Liver (tissue), 9 donors: ENCODE measurements around the gene LRRC61. TPM values are rescaled to one million over a fixed set of nuclear protein-coding genes. Genes with fewer than 3 reads are reported as not detected.
A peak's percentile ranks its signal among the peaks of the same experiment; 100 is the strongest.
"Not testable (repeated sequence)": the region's sequence is repeated elsewhere in the genome, so short reads cannot be mapped to it uniquely, and the experiment has no call there.

Experiments
- DNase-seq: peaks from one replicate; pipeline ENCODE4 v3.0.0-alpha.2; 2017; ENCODE audit warnings: low spot score
- H3K27ac ChIP-seq, 2 donors: one replicate each; pipeline ENCODE4 v1.7.0; 2013; ENCODE audit warnings: inconsistent platforms in 2 of 2, low read length in 2 of 2, control low read depth in 1 of 2, low read depth in 1 of 2, mild to moderate bottlenecking in 1 of 2
- H3K27me3 ChIP-seq, 4 donors: one replicate each; pipeline versions ENCODE4 v1.6.1 to v1.7.0; 2013; ENCODE audit warnings: low read length in 3 of 4, inconsistent platforms in 1 of 4, mild to moderate bottlenecking in 1 of 4, moderate library complexity in 1 of 4; ENCODE audit not compliant: control insufficient read depth in 4 of 4, insufficient read depth in 4 of 4
- H3K36me3 ChIP-seq, 4 donors: one replicate each; pipeline versions ENCODE4 v1.6.1 to v1.7.0; 2013; ENCODE audit warnings: low read length in 3 of 4, mild to moderate bottlenecking in 3 of 4, low read depth in 1 of 4, moderate library complexity in 1 of 4; ENCODE audit not compliant: control insufficient read depth in 4 of 4, insufficient read depth in 3 of 4
- H3K4me1 ChIP-seq, 4 donors: one replicate each; pipeline versions ENCODE4 v1.6.1 to v1.7.0; 2013; ENCODE audit warnings: low read length in 3 of 4, mild to moderate bottlenecking in 3 of 4, moderate library complexity in 1 of 4; ENCODE audit not compliant: control insufficient read depth in 4 of 4, insufficient read depth in 4 of 4
- H3K4me3 ChIP-seq, 3 donors: one replicate each; pipeline versions ENCODE4 v1.6.1 to v1.7.0; 2013; ENCODE audit warnings: low read length in 3 of 3, control low read depth in 1 of 3, low read depth in 1 of 3, mild to moderate bottlenecking in 1 of 3
- H3K9ac ChIP-seq, 2 donors: one replicate each; pipeline ENCODE4 v1.7.0; 2013; ENCODE audit warnings: low read length in 2 of 2, mild to moderate bottlenecking in 2 of 2, moderate library complexity in 2 of 2, control low read depth in 1 of 2, low read depth in 1 of 2
- H3K9me3 ChIP-seq, 4 donors: one replicate each; pipeline versions ENCODE4 v1.6.1 to v1.7.0; 2013; ENCODE audit warnings: low read length in 3 of 4; ENCODE audit not compliant: control insufficient read depth in 4 of 4
- FOXA1 ChIP-seq: IDR thresholded peaks from 2 replicates; pipeline ENCODE4 v1.6.1; 2016; ENCODE audit warnings: antibody characterized with exemption
- FOXA2 ChIP-seq: IDR thresholded peaks from 2 replicates; pipeline ENCODE4 v1.6.1; 2016; ENCODE audit warnings: antibody characterized with exemption
- HNF4A ChIP-seq, 2 donors: conservative IDR thresholded peaks; 2 replicates each; pipeline ENCODE4 v1.6.1; 2016; ENCODE audit warnings: antibody characterized with exemption in 2 of 2, mild to moderate bottlenecking in 2 of 2
- JUND ChIP-seq, 2 donors: IDR thresholded peaks; 2 replicates each; pipeline ENCODE4 v1.6.1; 2016; ENCODE audit warnings: antibody characterized with exemption in 2 of 2
- RAD21 ChIP-seq, 2 donors: IDR thresholded peaks; 2 replicates each; pipeline ENCODE4 v1.6.1; 2016; ENCODE audit warnings: antibody characterized with exemption in 2 of 2, mild to moderate bottlenecking in 2 of 2
- RXRA ChIP-seq, 2 donors: IDR thresholded peaks; 2 replicates each; pipeline ENCODE4 v1.6.1; 2017 to 2018; ENCODE audit warnings: antibody characterized with exemption in 2 of 2, mild to moderate bottlenecking in 1 of 2
- SP1 ChIP-seq: IDR thresholded peaks from 2 replicates; pipeline ENCODE4 v1.6.1; 2018; ENCODE audit warnings: antibody characterized with exemption, mild to moderate bottlenecking
- WGBS: extraction: QIAGEN DNeasy Blood & Tissue Kit; methylation state at CpG from one replicate; pipeline ENCODE4 v1.1.7; 2013; 5-methylcytosine and 5-hydroxymethylcytosine counted together
- polyA plus RNA-seq, 2 donors: library from polyadenylated mRNA; stranded (reverse) in 1 of 2; unstranded in 1 of 2; fragments of 200-250 nt in 1 of 2; fragments of >200 nt in 1 of 2; fragmentation: Nextera tagmentation in 1 of 2; extraction: Ambion mirVana in 1 of 2; gene quantifications; one replicate each; pipeline versions ENCODE4 v1.2.1 to v1.2.3, GENCODE V29; 2013 to 2015
- total RNA-seq, 2 donors: library from RNA; depleted of rRNA; stranded (reverse); fragments of >200 nt; gene quantifications; one replicate each; pipeline ENCODE4 v1.2.3, GENCODE V29; 2014
- donor health status: healthy.
- donor health status: healthy.
- donor health status: healthy.
- donor health status: healthy.
- donor health status: healthy.

The LRRC61 gene
- total and polyA plus RNA-seq, 4 donors: 12.0 to 21.0 (median 15.6) TPM

DNA sequence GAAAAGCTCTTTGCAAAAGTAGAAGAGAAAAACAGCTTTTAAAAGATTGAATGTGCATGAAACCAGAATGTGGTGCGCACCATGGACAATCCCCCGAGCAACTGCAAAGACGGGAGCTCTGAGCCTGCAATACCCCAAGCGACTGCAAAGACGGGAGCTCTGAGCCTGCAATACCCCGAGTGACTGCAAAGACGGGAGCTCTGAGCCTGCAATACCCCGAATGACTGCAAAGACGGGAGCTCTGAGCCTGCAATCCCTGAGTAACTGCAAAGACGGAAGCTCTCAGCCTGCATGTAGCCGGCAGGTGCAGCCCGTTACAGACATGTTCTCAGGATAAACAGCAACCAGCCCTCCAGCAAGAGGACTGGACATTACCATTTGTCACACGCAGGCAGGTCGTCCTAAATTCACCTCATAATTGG, 62.2 kb downstream of the LRRC61 start (continued):
- TF ChIP-seq RAD21 (IDR thresholded peaks at IDR 0.05): no peak
- no peak for TF ChIP-seq FOXA1
- no peak for TF ChIP-seq JUND (IDR thresholded peaks at IDR 0.05)
- TF ChIP-seq FOXA2: no peak

DNA sequence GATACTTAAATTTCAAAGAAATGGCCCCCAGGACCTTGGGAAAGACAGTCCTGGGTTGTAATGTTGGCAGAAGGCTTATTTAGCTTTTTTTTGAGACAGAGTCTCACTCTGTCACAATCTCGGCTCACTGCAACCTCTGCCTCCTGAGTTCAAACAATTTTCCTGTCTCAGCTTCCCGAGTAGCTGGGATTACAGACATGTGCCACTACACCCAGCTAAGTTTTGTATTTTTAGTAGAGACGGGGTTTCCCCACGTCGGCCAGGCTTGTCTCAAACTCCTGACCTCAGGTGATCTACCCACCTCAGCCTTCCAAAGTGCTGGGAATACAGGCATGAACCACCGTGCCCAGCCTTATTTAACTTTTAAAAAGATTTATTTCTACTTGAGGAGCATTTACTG, 62.7 kb downstream of the LRRC61 start:
- Histone ChIP-seq H3K27ac (peak overlapping the region; percentile 44 to 65), H3K9ac (peak overlapping the region in 1 of 2 donors; percentile 7), H3K4me1 (peaks cover 3 to 59% (median 49%) of the 10 kb centered on the region in 4 donors)
- H3K36me3 ChIP-seq, DNase-seq, H3K27me3 ChIP-seq, H3K4me3 ChIP-seq, H3K9me3 ChIP-seq: not testable (repeated sequence)
- 21% methylated on average over 6 of the region's 6 CpGs for WGBS
- TF ChIP-seq RAD21 (IDR thresholded peaks at IDR 0.05) (peak; percentile 16 to 38), SP1 (peak; percentile 47), HNF4A (conservative IDR thresholded peaks at IDR 0.05) (peak; percentile 32 to 46), RXRA (IDR thresholded peaks at IDR 0.05) (peak; percentile 52 to 82)

Other genes starting within 250 kb of the LRRC61 start
- 10 to 100 TPM in 1 of 2 donors, 1 to 10 TPM in 1; 3.0 to 61.7 TPM for gene ACTR3C, start 190 bp downstream of the LRRC61 start, total RNA-seq
- 10 to 100 TPM; 26.6 to 30.1 TPM for gene ACTR3C, start 190 bp downstream of the LRRC61 start, polyA plus RNA-seq
- 100 to 1,000 TPM; 149 to 437 TPM for gene RARRES2, start 18.3 kb downstream of the LRRC61 start, total RNA-seq
- 1,000 to 10,000 TPM; 1,248 to 1,915 TPM for gene RARRES2, start 18.3 kb downstream of the LRRC61 start, polyA plus RNA-seq
- 100 to 1,000 TPM in 1 of 2 donors, 10 to 100 TPM in 1; 44.4 to 118 TPM for gene REPIN1, start 45.5 kb downstream of the LRRC61 start, total RNA-seq
- 10 to 100 TPM; 17.1 to 65.8 TPM for gene REPIN1, start 45.5 kb downstream of the LRRC61 start, polyA plus RNA-seq
- gene ZNF775, start 56.0 kb downstream of the LRRC61 start, total RNA-seq: 1 to 10 TPM in 1 of 2 donors, under 1 TPM in 1; 0.33 to 3.1 TPM
- gene ZNF775, start 56.0 kb downstream of the LRRC61 start, polyA plus RNA-seq: under 1 TPM; 0.08 to 0.72 TPM
- 1 to 10 TPM; 8.8 to 9.4 TPM for gene GIMAP8, start 127.3 kb downstream of the LRRC61 start, total RNA-seq
- 1 to 10 TPM; 1.6 to 6.4 TPM for gene GIMAP8, start 127.3 kb downstream of the LRRC61 start, polyA plus RNA-seq
- 10 to 100 TPM in 1 of 2 donors, 1 to 10 TPM in 1; 4.8 to 10.9 TPM for gene GIMAP7, start 191.5 kb downstream of the LRRC61 start, total RNA-seq
- 10 to 100 TPM; 10.2 to 12.8 TPM for gene GIMAP7, start 191.5 kb downstream of the LRRC61 start, polyA plus RNA-seq
- 10 to 100 TPM; 15.6 to 21.3 TPM for gene GIMAP4, start 244.0 kb downstream of the LRRC61 start, total RNA-seq
- gene GIMAP4, start 244.0 kb downstream of the LRRC61 start, polyA plus RNA-seq: 10 to 100 TPM; 14.6 to 15.7 TPM